ENCODE data around the gene IGFL2.
"Not testable (repeated sequence)": the region's sequence is repeated elsewhere in the genome, so short reads cannot be mapped to it uniquely, and the experiment has no call there.

The IGFL2 gene

GRCh38 chr19:46191972-46192371, 43.9 kb downstream of the IGFL2 start:
- peak; percentile 39 for DNase-seq

GRCh38 chr19:46192626-46192991, 44.6 kb downstream of the IGFL2 start:
- peak; percentile 37 for DNase-seq

- peak; percentile 94 for DNase-seq
Measured at GRCh38 chr19:46192992-46193650, 45.1 kb downstream of the IGFL2 start.

GRCh38 chr19:46193678-46194077, 45.6 kb downstream of the IGFL2 start:
- DNase-seq: peak; percentile 68

GRCh38 chr19:46195104-46195503, 47.1 kb downstream of the IGFL2 start:
- peak; percentile 49 for DNase-seq

GRCh38 chr19:46195919-46196318, 47.9 kb downstream of the IGFL2 start:
- DNase-seq: not testable (repeated sequence)

- no peak for DNase-seq
Measured at GRCh38 chr19:46196410-46197124, 48.5 kb downstream of the IGFL2 start.

- DNase-seq: no peak
Measured at GRCh38 chr19:46197314-46198070, 49.5 kb downstream of the IGFL2 start.

GRCh38 chr19:46198756-46199155, 50.7 kb downstream of the IGFL2 start:
- no peak for DNase-seq

GRCh38 chr19:46201454-46202310, 53.6 kb downstream of the IGFL2 start:
- DNase-seq: no peak

- no peak for DNase-seq
Measured at GRCh38 chr19:46202426-46202825, 54.4 kb downstream of the IGFL2 start.

- peak; percentile 40 for DNase-seq
Measured at GRCh38 chr19:46202872-46203860, 55.1 kb downstream of the IGFL2 start.

GRCh38 chr19:46204008-46204407, 56.0 kb downstream of the IGFL2 start:
- no peak for DNase-seq

GRCh38 chr19:46205183-46205984, 57.3 kb downstream of the IGFL2 start:
- DNase-seq: peak; percentile 20

- no peak for DNase-seq
Measured at GRCh38 chr19:46206176-46206575, 58.1 kb downstream of the IGFL2 start.

GRCh38 chr19:46206682-46207081, 58.6 kb downstream of the IGFL2 start:
- no peak for DNase-seq

GRCh38 chr19:46207858-46208257, 59.8 kb downstream of the IGFL2 start:
- DNase-seq: not testable (repeated sequence)

- DNase-seq: no peak
Measured at GRCh38 chr19:46209051-46209450, 61.0 kb downstream of the IGFL2 start.

GRCh38 chr19:46209472-46209871, 61.4 kb downstream of the IGFL2 start:
- DNase-seq: no peak

- no peak for DNase-seq
Measured at GRCh38 chr19:46210669-46211068, 62.6 kb downstream of the IGFL2 start.
